ENCODE results near the gene SWI5.

GRCh38 chr9:128314697-128315096 lies 38.6 kb downstream of the SWI5 start:
- TF ChIP-seq CTCF (IDR thresholded peaks at IDR 0.05; ENCODE audit: poor library complexity) = no peak
- TF ChIP-seq EZH2 (IDR thresholded peaks at IDR 0.05; ENCODE audit: borderline replicate concordance) = no peak

Data from hepatocyte (in vitro differentiated cells).